ENCODE measurements around the gene IQSEC1.

IQSEC1 gene

GRCh38 chr3:13099707-13100106, 26.5 kb upstream of the IQSEC1 start:
- H3K4me3 ChIP-seq (ENCODE audit: low read depth, low read length): no peak overlapping the region
- no peak for TF ChIP-seq CTCF (IDR thresholded peaks at IDR 0.05; ENCODE audit: insufficient read depth, low read depth, low read length, missing control alignments)
- DNase-seq (ENCODE audit: low read depth): no peak

GRCh38 chr3:13098192-13098988, 25.2 kb upstream of the IQSEC1 start:
- no peak overlapping the region for H3K4me3 ChIP-seq (ENCODE audit: low read depth, low read length)
- TF ChIP-seq CTCF (IDR thresholded peaks at IDR 0.05; ENCODE audit: insufficient read depth, low read depth, low read length, missing control alignments): no peak
- no peak for DNase-seq (ENCODE audit: low read depth)

- no peak for DNase-seq (ENCODE audit: low read depth)
- TF ChIP-seq CTCF (IDR thresholded peaks at IDR 0.05; ENCODE audit: insufficient read depth, low read depth, low read length, missing control alignments): no peak
- H3K4me3 ChIP-seq (ENCODE audit: low read depth, low read length): no peak overlapping the region
Measured at GRCh38 chr3:13096356-13096755, 23.1 kb upstream of the IQSEC1 start.

GRCh38 chr3:13095408-13095937, 22.2 kb upstream of the IQSEC1 start:
- no peak overlapping the region for H3K4me3 ChIP-seq (ENCODE audit: low read depth, low read length)
- TF ChIP-seq CTCF (IDR thresholded peaks at IDR 0.05; ENCODE audit: insufficient read depth, low read depth, low read length, missing control alignments): no peak
- no peak for DNase-seq (ENCODE audit: low read depth)

- DNase-seq (ENCODE audit: low read depth): peak; percentile 37
- TF ChIP-seq CTCF (IDR thresholded peaks at IDR 0.05; ENCODE audit: insufficient read depth, low read depth, low read length, missing control alignments): no peak
Measured at GRCh38 chr3:13093687-13094086, 20.5 kb upstream of the IQSEC1 start.

GRCh38 chr3:13092621-13093617, 19.7 kb upstream of the IQSEC1 start:
- no peak for TF ChIP-seq CTCF (IDR thresholded peaks at IDR 0.05; ENCODE audit: insufficient read depth, low read depth, low read length, missing control alignments)
- no peak overlapping the region for H3K4me3 ChIP-seq (ENCODE audit: low read depth, low read length)
- no peak for DNase-seq (ENCODE audit: low read depth)

More at GRCh38 chr3:13093687-13094086, 20.5 kb upstream of the IQSEC1 start:
- no peak overlapping the region for H3K4me3 ChIP-seq (ENCODE audit: low read depth, low read length)

Measured in GM12865 (cell line).